ENCODE data around the gene KIF5A. TPM values are rescaled to one million over a fixed set of nuclear protein-coding genes. Genes with fewer than 3 reads are reported as not detected.
A peak's percentile ranks its signal among the peaks of the same experiment; 100 is the strongest.

Gene KIF5A
- total RNA-seq, 2 experiments from 2014 or later = 1.2 to 1.3 TPM

- H3K36me3 Mint-ChIP-seq (ENCODE audit: low read depth) = peaks cover 14% of the 10 kb centered on the region
- peak; percentile 62 for ATAC-seq
- H3K4me3 Mint-ChIP-seq = peak within 1 kb of the TSS; percentile 74
- peak; percentile 66 for DNase-seq
- H3K27ac Mint-ChIP-seq = peak within 1 kb of the TSS; percentile 81
- intact Hi-C loops (cut with micrococcal nuclease) = no loop called here
- ChIA-PET POLR2A (interaction anchor here (0.7 to 4.4 kb wide), 3 partner anchors 9 to 21 kb away, joined by 3 to 27 read pairs (median 4); no protein-coding TSS in a partner anchor), CTCF (no interaction called here)
- peaks cover 25% of the 10 kb centered on the region for H3K4me1 Mint-ChIP-seq (ENCODE audit: low read depth)
- H3K27me3 Mint-ChIP-seq = no peaks in the 10 kb centered on the region
- H3K9me3 Mint-ChIP-seq = no peaks in the 10 kb centered on the region
- TF ChIP-seq CTCF (IDR thresholded peaks at IDR 0.05) = no peak
These were observed 54.7 kb downstream of the KIF5A start, which contains the start of gene DTX3 for GRCh38 chr12:57604454-57604991. Gene DTX3 (plus strand): TSS chr12:57604824. CDS start chr12:57606518, 1,694 bp downstream.

- peak overlapping the region; percentile 74 for H3K4me3 Mint-ChIP-seq
These were observed 55.4 kb downstream of the KIF5A start for GRCh38 chr12:57604992-57605810.

DNA sequence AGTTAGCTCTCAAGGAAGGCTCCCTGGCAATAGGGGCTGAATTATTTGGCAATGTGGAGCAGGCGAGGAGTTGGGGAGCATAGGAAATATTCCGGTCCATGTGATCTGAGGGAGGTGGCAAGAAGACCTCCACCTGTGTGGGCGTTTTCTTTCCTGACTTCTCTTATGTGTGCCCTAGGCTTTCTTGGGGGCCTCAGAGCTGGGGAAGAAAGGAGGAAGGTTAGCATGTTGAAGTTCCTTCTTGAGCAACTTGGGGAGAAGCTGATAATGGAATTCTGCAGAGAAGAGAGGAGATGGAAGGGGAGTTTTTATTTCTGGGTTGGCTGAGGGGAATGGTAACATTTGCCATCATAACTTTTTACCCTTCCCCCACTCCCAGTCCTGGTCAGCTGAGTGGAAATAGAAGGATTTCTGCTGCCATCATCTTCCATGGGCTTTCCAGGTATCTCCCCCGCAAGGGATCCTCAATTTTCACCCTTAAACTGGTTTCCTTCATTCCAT is 56.0 kb downstream of the KIF5A start:
- ChIA-PET CTCF (interaction anchor here (1.1 to 2.2 kb wide), 6 partner anchors 13 to 147 kb away, joined by 3 to 12 read pairs (median 4); partner anchors contain the start of gene GLI1), POLR2A (interaction anchor here (1.3 to 4.4 kb wide), 3 partner anchors 9 to 23 kb away, joined by 4 to 27 read pairs (median 11); partner anchors contain the start of gene PIP4K2C)
- intact Hi-C loops (cut with micrococcal nuclease) = no loop called here
- H3K4me1 Mint-ChIP-seq (ENCODE audit: low read depth) = peaks cover 31% of the 10 kb centered on the region
- H3K4me3 Mint-ChIP-seq = peak overlapping the region; percentile 74
- TF ChIP-seq CTCF (IDR thresholded peaks at IDR 0.05) = no peak
- ATAC-seq = no peak
- no peak for DNase-seq
- H3K27me3 Mint-ChIP-seq = peaks cover 2% of the 10 kb centered on the region
- peaks cover 11% of the 10 kb centered on the region for H3K36me3 Mint-ChIP-seq (ENCODE audit: low read depth)
- no peaks in the 10 kb centered on the region for H3K9me3 Mint-ChIP-seq
- H3K27ac Mint-ChIP-seq = no peak overlapping the region

More at GRCh38 chr12:57604992-57605810, 55.4 kb downstream of the KIF5A start:
- POLR2A ChIA-PET = interaction anchor here (1.3 to 4.4 kb wide), 3 partner anchors 10 to 22 kb away, joined by 4 to 27 read pairs (median 11); partner anchors contain the start of gene PIP4K2C
- ATAC-seq (peak; percentile 57), DNase-seq (peak; percentile 17)
- Mint-ChIP-seq H3K4me1 (ENCODE audit: low read depth) (peaks cover 25% of the 10 kb centered on the region), H3K27me3 (no peaks in the 10 kb centered on the region), H3K36me3 (ENCODE audit: low read depth) (peaks cover 13% of the 10 kb centered on the region), H3K27ac (peak overlapping the region; percentile 80), H3K9me3 (no peaks in the 10 kb centered on the region)
- CTCF ChIA-PET = interaction anchor here (1.1 to 2.2 kb wide), 6 partner anchors 12 to 146 kb away, joined by 3 to 12 read pairs (median 4); partner anchors contain the start of gene GLI1
- intact Hi-C loops (cut with micrococcal nuclease) = no loop called here
- TF ChIP-seq CTCF (IDR thresholded peaks at IDR 0.05) = no peak

- Mint-ChIP-seq H3K27me3 (peaks cover 2% of the 10 kb centered on the region), H3K9me3 (no peaks in the 10 kb centered on the region), H3K36me3 (ENCODE audit: low read depth) (peaks cover 9% of the 10 kb centered on the region), H3K4me3 (no peak overlapping the region), H3K4me1 (ENCODE audit: low read depth) (peaks cover 32% of the 10 kb centered on the region), H3K27ac (no peak overlapping the region)
- intact Hi-C loops (cut with micrococcal nuclease) = no loop called here
- ATAC-seq (no peak), DNase-seq (no peak)
- TF ChIP-seq CTCF (IDR thresholded peaks at IDR 0.05) = no peak
- CTCF ChIA-PET = interaction anchor here (1.5 to 2.2 kb wide), 4 partner anchors 13 to 147 kb away, joined by 3 to 12 read pairs (median 8); partner anchors contain the start of gene GLI1
- POLR2A ChIA-PET = interaction anchor here (2.1 to 4.4 kb wide), 2 partner anchors 9 to 15 kb away, joined by 11 to 27 read pairs; partner anchors contain the start of gene PIP4K2C
These were observed 56.6 kb downstream of the KIF5A start for GRCh38 chr12:57606399-57606798.

Data from activated CD8-positive, alpha-beta T cell treated with anti-CD3 and anti-CD28 coated beads for 36 hours (primary cell).